K562 (cell line): Measurements from ENCODE around the gene HNRNPK. TPM values are rescaled to one million over a fixed set of nuclear protein-coding genes. Genes with fewer than 3 reads are reported as not detected.

ENCODE experiments used
- ASH1L ChIP-seq: fragments of 450-650 bp; IDR thresholded peaks from 2 replicates; pipeline ENCODE4 v1.6.1; 2018; ENCODE audit warnings: borderline replicate concordance, mild to moderate bottlenecking, low read depth; ENCODE audit not compliant: partially characterized antibody
- ATF3 ChIP-seq, 2 experiments: fragments of 450-650 bp in 1 of 2; sonication (generic) in 1 of 2; formaldehyde crosslinking in 1 of 2; IDR thresholded peaks in 1 of 2; conservative IDR thresholded peaks in 1 of 2; 2 replicates each; pipeline versions ENCODE4 v1.6.1 to v1.8.1; 2016 to 2023; ENCODE audit warnings: mild to moderate bottlenecking in 2 of 2, moderate library complexity in 2 of 2, inconsistent platforms in 1 of 2, missing genetic modification reagents in 1 of 2
- BCOR ChIP-seq: fragments of 450-650 bp; IDR thresholded peaks from 2 replicates; pipeline ENCODE4 v1.6.1; 2016
- BMI1 ChIP-seq: fragments of 150-350 bp; IDR thresholded peaks from 2 replicates; pipeline ENCODE4 v1.6.1; 2014; ENCODE audit warnings: low read length
- BRCA1 ChIP-seq, 2 experiments: fragments of 450-650 bp in 1 of 2; sonication (generic) in 1 of 2; formaldehyde crosslinking in 1 of 2; IDR thresholded peaks; 2 replicates each; pipeline versions ENCODE4 v1.5.0 to v1.6.1; 2017 to 2020; ENCODE audit warnings: mild to moderate bottlenecking in 1 of 2, missing genetic modification reagents in 1 of 2
- C11orf30 ChIP-seq: fragments of 450-650 bp; IDR thresholded peaks from 2 replicates; pipeline ENCODE4 v1.6.1; 2016; ENCODE audit warnings: low read depth, mild to moderate bottlenecking
- CBX3 ChIP-seq, 2 experiments: IDR thresholded peaks; 1 replicate in 1 of 2; 2 replicates in 1 of 2; pipeline ENCODE4 v1.6.1; 2012; ENCODE audit warnings: inconsistent platforms in 2 of 2, low read length in 2 of 2, borderline replicate concordance in 1 of 2, control low read depth in 1 of 2
- CHCHD3 ChIP-seq: fragments of 250-450 bp; sonication (Bioruptor Pico); IDR thresholded peaks from 2 replicates; pipeline ENCODE4 v2.1.2; 2022; ENCODE audit warnings: mild to moderate bottlenecking
- CREB1 ChIP-seq, 2 experiments: sonication (generic) in 1 of 2; formaldehyde crosslinking in 1 of 2; IDR thresholded peaks; 2 replicates each; pipeline versions ENCODE4 v1.6.1 to v1.8.0; 2012 to 2022; ENCODE audit warnings: inconsistent platforms in 1 of 2, mild to moderate bottlenecking in 1 of 2, missing genetic modification reagents in 1 of 2, moderate library complexity in 1 of 2
- CTCFL ChIP-seq: IDR thresholded peaks from 2 replicates; pipeline ENCODE4 v1.6.1; 2011; ENCODE audit warnings: borderline replicate concordance, low read depth, mild to moderate bottlenecking, moderate library complexity, low read length; ENCODE audit not compliant: insufficient read depth, poor library complexity, severe bottlenecking
- ELF2 ChIP-seq: fragments of 250-450 bp; sonication (Bioruptor Pico); IDR thresholded peaks from 2 replicates; pipeline ENCODE4 v1.5.0; 2021; ENCODE audit warnings: mild to moderate bottlenecking
- ETV6 ChIP-seq, 3 experiments: fragments of 150-350 bp in 1 of 3; sonication (generic) in 1 of 3; formaldehyde crosslinking in 1 of 3; IDR thresholded peaks; 2 replicates each; pipeline versions ENCODE4 v1.6.1 to v1.8.0; 2014 to 2022; ENCODE audit warnings: borderline replicate concordance in 2 of 3, low read depth in 2 of 3, antibody characterized with exemption in 1 of 3, low read length in 1 of 3, mild to moderate bottlenecking in 1 of 3, missing genetic modification reagents in 1 of 3
- FOXJ3 ChIP-seq: sonication (generic); formaldehyde crosslinking; IDR thresholded peaks from 2 replicates; pipeline ENCODE4 v1.4.0; 2020; ENCODE audit warnings: mild to moderate bottlenecking, missing genetic modification reagents
- GABPA ChIP-seq: fragments of 200-800 bp; sonication (Bioruptor generic); conservative IDR thresholded peaks from 2 replicates; pipeline ENCODE4 v1.6.1; 2016; ENCODE audit warnings: low read depth, missing genetic modification characterization, missing compliant biosample characterization
- GATAD2A ChIP-seq: fragments of 450-650 bp; IDR thresholded peaks from 2 replicates; pipeline ENCODE4 v1.6.1; 2017
- MXI1 ChIP-seq: IDR thresholded peaks from 2 replicates; pipeline ENCODE4 v1.6.1; 2011; ENCODE audit warnings: low read depth, mild to moderate bottlenecking, improper control_type of control experiment, low read length
- PRMT5 ChIP-seq: sonication (generic); formaldehyde crosslinking; IDR thresholded peaks from 2 replicates; pipeline ENCODE4 v1.5.0; 2020; ENCODE audit warnings: missing genetic modification reagents
- RBM22 ChIP-seq: fragments of 200-400 bp; formaldehyde crosslinking; IDR thresholded peaks from 2 replicates; pipeline ENCODE4 v1.6.1; 2018; ENCODE audit warnings: low read length, low read depth; ENCODE audit not compliant: poor library complexity, severe bottlenecking
- SUPT5H ChIP-seq: fragments of 450-650 bp; IDR thresholded peaks from 2 replicates; pipeline ENCODE4 v1.6.1; 2016
- TBP ChIP-seq: optimal IDR thresholded peaks from 2 replicates; pipeline ENCODE3; 2011; ENCODE audit warnings: low read depth, low read length, improper control_type of control experiment
- ZNF124 ChIP-seq: sonication (generic); formaldehyde crosslinking; IDR thresholded peaks from 2 replicates; pipeline ENCODE4 v1.8.1; 2022; ENCODE audit warnings: missing genetic modification reagents
- ZNF140 ChIP-seq: fragments of 250-450 bp; sonication (Bioruptor Pico); IDR thresholded peaks from 2 replicates; pipeline ENCODE4 v1.8.0; 2021; ENCODE audit warnings: moderate library complexity, mild to moderate bottlenecking, inconsistent platforms
- ZNF445 ChIP-seq: fragments of 250-450 bp; sonication (Bioruptor Pico); IDR thresholded peaks from 2 replicates; pipeline ENCODE4 v1.4.0; 2020; ENCODE audit warnings: low read depth, mild to moderate bottlenecking, moderate library complexity
- polyA plus RNA-seq, 8 experiments: library from polyadenylated mRNA; depleted of rRNA in 4 of 8; stranded (reverse) in 5 of 8; unstranded in 3 of 8; fragments of >200 nt; fragmentation: Nextera tagmentation in 2 of 8; fragmentation: Illumina TruSeq in 1 of 8; extraction: Ambion mirVana in 2 of 8; extraction: Trizol in 1 of 8; gene quantifications; 2 replicates each; pipeline versions ENCODE4 v1.2.1 to v1.2.3, GENCODE V29; 2011 to 2014; ENCODE audit warnings: inconsistent platforms in 1 of 8, missing spikeins in 1 of 8
- total RNA-seq, 7 experiments: library from RNA; depleted of rRNA in 6 of 7; stranded (reverse); fragments of >200 nt in 6 of 7; fragmentation: Illumina TruSeq in 2 of 7; extraction: Trizol in 2 of 7; gene quantifications; 2 replicates each; pipeline versions ENCODE4 v1.2.1 to v1.2.3, GENCODE V29; 2011 to 2021; ENCODE audit warnings: low replicate concordance in 1 of 7
- TF ChIP-seq, protein P1 (sequence below), 2 experiments: fragments of 250-450 bp in 1 of 2; fragments of 450-650 bp in 1 of 2; sonication (Bioruptor Pico) in 1 of 2; IDR thresholded peaks; 2 replicates each; pipeline versions ENCODE4 v1.6.1 to v1.8.0; 2016 to 2021; ENCODE audit warnings: mild to moderate bottlenecking in 2 of 2, moderate library complexity in 2 of 2, missing compliant biosample characterization in 1 of 2, missing genetic modification characterization in 1 of 2

HNRNPK gene
- total and polyA plus RNA-seq, 9 of the 15 experiments (the other 6 are each of a cell fraction or from before 2014, with no cell fraction given): 224 to 883 (median 618) TPM

DNA sequence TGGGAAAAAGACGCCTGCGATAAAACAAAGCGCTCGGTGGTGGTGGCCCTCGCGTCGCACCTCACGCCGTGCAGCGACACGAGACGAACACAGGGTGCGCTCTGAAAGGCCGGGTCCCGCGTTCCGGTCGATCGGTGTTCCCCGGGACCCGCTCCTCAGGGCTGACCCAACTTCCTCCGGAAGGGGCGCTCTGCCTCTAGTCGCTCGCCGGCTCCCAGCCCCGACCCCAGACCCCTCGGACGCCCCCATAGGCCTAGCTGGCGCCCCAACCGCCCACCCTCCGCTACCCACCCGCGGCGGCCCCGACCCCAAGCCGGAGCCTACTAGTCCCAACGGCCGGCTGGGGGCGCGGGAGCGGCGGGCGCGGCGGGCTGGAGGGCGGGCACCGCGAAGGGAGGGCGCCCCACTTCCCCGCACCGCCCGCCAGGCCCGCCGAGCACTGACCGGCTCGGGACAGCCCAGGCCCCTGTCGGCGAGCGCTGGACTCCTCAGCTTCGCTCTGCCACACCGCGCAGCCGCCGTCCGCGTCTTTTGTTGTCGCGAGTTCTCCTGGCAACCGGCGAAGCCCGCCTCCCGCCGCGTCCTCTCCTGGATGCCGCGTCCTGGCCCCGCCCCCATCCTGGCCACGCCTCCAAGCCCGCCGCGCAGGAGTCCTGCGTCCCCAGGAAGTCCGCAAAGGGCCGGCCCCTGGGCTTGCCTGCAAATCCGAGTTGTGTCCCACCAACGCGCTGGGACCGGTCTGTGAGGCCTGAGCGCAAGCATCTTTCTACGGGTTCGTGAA, 58.9 kb downstream of the HNRNPK start, which contains the start of gene KIF27 (continued):
- TF ChIP-seq, protein P1, sequence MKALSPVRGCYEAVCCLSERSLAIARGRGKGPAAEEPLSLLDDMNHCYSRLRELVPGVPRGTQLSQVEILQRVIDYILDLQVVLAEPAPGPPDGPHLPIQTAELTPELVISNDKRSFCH (CRISPR knock-in tag; IDR thresholded peaks at IDR 0.05): no peak
- TF ChIP-seq, protein P1 (tag; IDR thresholded peaks at IDR 0.05): no peak
- no peak; the same call in 1 of the 2 replicates for TF ChIP-seq BMI1
- TF ChIP-seq SUPT5H: peak; percentile 66
- TF ChIP-seq C11orf30: 0 out of 2 replicates have a peak, but pooled peaks have one; percentile 5
- TF ChIP-seq FOXJ3 (CRISPR knock-in tag): peak; percentile 68
- no peak for TF ChIP-seq GATAD2A
- TF ChIP-seq GABPA (tag): peak; percentile 85
- no peak for TF ChIP-seq BRCA1 (IDR thresholded peaks at IDR 0.05)
- TF ChIP-seq BRCA1 (CRISPR knock-in tag; IDR thresholded peaks at IDR 0.05): no peak
- peak in 1 of 2 experiments; percentile 85; a peak in 2 of 3 replicates for TF ChIP-seq CBX3 (IDR thresholded peaks at IDR 0.05; ENCODE audit: borderline replicate concordance in 1 of 2, low read length in 2 of 2)
- no peak for TF ChIP-seq BCOR
- TF ChIP-seq MXI1: peak; percentile 70
- TF ChIP-seq RBM22: no peak
- 0 out of 2 replicates have a peak, but pooled peaks have one; percentile 45 for TF ChIP-seq PRMT5 (CRISPR knock-in tag)
- TF ChIP-seq ZNF124 (CRISPR knock-in tag): no peak
- TF ChIP-seq CREB1 (IDR thresholded peaks at IDR 0.05): peak; percentile 70; the same call in 1 of the 2 replicates
- peak; percentile 44; the same call in 1 of the 2 replicates for TF ChIP-seq CREB1 (CRISPR knock-in tag; IDR thresholded peaks at IDR 0.05)
- no peak for TF ChIP-seq ETV6 (IDR thresholded peaks at IDR 0.05; ENCODE audit: borderline replicate concordance in 1 of 2, low read depth in 2 of 2, low read length in 1 of 2)
- TF ChIP-seq ETV6 (CRISPR knock-in tag; IDR thresholded peaks at IDR 0.05; ENCODE audit: borderline replicate concordance): peak; percentile 74; the same call in 1 of the 2 replicates
- TF ChIP-seq ASH1L: no peak
- TF ChIP-seq ATF3 (IDR thresholded peaks at IDR 0.05): no peak
- no peak for TF ChIP-seq ATF3 (CRISPR knock-in tag; conservative IDR thresholded peaks at IDR 0.05)
- no peak for TF ChIP-seq CHCHD3
- TF ChIP-seq ELF2: no peak
- no peak for TF ChIP-seq ZNF445 (CRISPR knock-in tag)
- no peak for TF ChIP-seq ZNF140 (CRISPR knock-in tag)
- peak; percentile 48 for TF ChIP-seq CTCFL
- TF ChIP-seq TBP: peak; percentile 57
